NCI-H146 treated with DMSO at 0.1 percent for 48 hours (cell line): ENCODE results near the gene PNPLA2.

Source experiments
- DNase-seq: peaks from one replicate; lab custom pipeline; 2025; ENCODE audit not compliant: unreplicated experiment; lab: John Stamatoyannopoulos, UW

PNPLA2 gene, protein sequence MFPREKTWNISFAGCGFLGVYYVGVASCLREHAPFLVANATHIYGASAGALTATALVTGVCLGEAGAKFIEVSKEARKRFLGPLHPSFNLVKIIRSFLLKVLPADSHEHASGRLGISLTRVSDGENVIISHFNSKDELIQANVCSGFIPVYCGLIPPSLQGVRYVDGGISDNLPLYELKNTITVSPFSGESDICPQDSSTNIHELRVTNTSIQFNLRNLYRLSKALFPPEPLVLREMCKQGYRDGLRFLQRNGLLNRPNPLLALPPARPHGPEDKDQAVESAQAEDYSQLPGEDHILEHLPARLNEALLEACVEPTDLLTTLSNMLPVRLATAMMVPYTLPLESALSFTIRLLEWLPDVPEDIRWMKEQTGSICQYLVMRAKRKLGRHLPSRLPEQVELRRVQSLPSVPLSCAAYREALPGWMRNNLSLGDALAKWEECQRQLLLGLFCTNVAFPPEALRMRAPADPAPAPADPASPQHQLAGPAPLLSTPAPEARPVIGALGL

DNA sequence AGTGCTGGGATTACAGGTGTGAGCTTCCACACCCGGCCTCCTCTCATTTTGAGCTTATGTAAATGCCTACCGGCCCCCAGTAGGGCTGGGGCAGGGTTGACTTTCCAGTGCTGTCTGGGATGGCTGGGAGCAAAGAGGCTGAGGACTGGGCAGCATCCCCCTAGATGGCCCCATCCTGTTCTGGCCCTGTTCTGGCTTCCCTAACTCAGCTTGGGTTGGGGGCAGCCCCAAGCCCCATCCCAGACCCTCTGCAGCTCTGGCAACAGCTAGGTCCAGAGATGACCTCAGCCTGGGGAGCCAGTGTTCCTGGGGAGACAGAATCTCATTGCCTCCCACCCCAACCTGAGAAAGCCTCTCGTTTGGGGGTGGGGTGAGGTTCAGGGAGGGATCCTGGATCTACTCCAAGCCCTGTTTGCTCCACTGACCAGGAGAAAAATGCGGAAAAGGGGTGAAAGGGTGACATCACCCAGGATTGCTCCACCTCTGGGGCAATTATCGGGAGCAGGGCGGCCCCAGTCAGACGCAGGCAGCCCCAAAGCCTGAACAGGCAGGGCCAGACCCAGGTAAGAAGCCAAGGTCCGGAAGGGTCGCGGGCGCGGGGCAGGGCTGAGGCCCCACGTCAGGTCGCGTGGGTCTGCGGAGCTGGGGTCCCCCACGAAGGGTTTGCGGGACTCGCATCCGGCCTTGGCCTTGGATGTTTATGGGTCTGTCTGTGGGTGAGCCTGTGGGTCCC lies at the start of gene PNPLA2:
TSS of gene PNPLA2 (plus strand) at position 519 of the 733 bp plus-strand sequence. CDS start 805 bp downstream, outside the sequence.
- no peak for DNase-seq

DNA sequence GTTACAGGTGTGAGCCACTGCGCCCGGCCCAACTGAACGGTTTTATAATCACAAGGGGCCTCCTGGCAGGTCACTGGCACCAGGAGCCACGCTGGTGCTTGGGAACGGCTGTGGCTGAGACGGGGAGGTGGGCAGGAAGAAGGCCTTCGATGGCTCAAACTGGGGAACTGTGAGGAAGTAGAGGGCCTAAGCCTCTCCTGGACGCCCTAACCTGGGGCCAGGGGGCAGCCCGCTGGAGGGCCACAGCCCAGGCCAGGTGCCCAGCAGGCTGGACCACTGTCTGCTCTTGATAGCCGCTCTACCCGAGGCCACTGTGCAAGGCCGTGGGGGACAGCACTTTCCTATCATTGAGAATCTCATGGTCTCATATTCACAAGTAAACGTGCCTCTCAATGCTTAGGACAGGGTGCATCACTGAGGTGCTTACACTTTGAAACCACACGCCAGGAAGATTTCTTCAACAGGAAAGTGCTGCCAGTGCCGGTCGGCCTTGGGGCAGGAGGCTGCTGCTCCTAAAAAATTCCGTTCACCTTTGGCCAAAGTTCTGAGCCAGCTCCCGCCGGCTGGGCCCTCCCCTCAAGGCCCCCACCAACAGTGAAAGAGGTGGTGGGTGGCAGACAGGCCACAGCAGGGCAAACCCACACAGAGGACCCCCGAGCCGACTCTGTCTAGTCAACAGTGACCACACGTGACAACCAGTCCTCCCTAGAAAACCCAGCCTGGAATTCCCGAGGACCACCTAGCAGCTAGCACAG lies 48.6 kb upstream of the PNPLA2 start:
- no peak for DNase-seq

DNA sequence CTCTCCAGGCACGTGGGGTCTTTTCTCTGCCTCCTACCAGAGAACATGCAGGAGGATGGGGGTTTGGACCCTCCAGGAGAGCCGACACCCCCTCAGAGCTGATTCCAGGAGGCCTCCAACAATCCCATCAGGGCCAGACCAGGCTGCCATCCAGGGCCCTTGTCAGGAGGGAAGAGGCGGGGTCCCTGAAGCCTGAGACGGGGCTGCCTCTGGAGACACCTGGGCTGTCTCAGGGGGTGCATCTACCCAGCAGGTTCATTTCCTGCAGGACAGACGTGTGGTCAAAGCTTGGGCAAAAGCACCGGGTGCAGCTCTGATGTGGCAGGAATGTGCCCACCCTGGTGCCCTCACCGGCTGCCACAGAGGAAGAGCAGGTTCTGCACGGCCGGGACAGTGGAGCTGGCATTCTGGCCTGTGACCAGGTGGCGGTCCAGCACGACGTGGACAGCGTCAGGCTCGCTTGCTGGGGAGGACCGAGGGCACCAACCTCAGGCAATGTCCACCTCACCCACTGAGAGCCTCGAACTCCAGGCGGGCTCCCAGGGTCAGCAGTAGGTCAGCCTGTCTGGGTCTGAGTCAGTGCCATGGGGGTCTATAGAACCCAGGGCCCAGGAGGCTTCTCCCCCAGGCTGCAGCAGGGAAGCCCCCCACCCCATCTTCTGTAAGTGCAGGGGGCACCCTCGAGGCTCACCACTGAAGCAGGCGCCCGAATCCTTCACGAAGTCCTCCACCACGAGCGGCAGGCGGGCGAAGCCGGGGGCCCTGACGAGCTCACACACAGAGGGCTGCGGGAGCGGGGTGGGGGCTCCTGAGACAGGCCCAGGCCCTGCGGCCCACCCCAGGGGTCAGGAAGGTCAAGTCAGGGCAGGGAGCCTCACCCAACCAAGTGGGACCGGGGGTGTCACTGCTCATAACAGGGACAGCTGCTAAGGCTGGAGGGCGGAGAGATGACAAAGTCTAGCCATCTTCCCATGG lies 47.8 kb upstream of the PNPLA2 start:
- no peak for DNase-seq

DNA sequence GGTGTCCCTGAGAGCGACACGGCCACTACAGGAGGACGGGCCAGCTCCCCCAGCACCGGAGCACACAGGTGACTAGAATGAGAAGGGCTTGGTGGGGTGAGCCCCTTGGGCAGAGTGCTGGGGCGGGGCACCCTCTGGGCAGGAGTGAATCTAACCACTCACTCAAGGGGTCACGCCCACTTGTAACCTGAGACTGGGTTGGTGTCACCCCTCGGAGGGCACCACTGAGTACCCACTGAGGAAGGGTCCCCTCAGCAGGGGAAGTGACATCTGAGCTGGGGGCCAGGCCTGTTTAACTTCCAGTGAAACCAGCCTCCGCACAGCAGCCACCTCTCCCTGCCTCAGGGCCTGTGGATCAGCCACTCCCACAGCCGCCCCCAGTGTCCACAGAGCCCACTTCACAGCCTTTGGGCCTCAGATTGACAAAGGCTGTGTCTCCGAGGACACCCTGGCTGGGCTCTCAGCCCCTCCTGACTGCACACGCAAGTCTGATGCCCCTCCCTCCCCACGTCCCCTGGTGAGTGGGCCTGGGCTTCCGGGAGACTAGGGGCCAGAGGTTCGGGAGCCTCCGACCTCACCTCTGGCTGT lies 47.0 kb upstream of the PNPLA2 start:
- DNase-seq, result no peak

DNA sequence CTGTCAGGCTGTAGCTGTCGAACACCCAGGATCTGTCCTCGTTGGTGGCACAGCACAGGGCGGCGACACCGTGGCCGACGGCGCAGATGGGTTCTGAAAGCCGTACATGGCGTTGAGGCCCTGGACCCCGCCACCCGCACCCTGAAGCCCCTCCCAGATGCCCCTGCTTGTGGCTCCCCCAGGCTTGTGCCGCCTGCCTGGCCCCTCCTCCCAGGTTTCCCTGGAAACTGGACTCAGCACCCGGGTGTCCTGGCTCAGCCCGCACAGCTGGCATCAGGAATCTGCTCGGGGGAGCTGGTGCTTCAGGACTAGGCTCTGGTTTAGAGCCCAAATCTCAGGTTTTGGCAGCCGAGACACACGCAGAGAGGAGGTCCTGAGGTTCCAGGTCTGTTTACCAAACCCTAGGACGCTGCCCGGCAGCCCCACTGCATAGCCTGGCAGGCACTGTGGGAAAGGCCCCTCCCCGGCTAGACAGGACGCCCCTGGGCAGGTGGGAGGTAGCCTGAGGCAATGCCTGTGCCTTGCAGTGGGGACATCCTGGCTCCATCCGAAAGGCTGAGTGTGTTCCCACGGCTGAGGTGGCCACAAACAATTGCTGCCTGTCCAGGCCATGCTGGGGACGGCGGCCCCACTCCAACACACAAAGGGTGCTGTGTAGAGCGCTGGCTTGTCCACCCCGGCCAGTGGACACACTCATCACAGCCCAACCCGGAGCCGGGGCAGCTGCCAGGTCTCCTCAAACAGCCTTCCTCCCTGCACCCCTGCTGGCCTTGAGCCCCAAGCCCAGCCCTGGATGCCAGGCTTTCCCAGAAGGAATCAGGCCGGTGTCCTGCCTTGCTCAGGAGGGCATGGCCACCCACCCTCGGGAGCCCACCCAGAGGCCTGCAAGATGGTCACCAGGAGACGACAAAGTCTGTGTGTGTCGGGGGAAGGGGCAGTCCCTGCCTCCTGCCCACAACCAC lies 46.0 kb upstream of the PNPLA2 start:
- DNase-seq, result no peak

DNA sequence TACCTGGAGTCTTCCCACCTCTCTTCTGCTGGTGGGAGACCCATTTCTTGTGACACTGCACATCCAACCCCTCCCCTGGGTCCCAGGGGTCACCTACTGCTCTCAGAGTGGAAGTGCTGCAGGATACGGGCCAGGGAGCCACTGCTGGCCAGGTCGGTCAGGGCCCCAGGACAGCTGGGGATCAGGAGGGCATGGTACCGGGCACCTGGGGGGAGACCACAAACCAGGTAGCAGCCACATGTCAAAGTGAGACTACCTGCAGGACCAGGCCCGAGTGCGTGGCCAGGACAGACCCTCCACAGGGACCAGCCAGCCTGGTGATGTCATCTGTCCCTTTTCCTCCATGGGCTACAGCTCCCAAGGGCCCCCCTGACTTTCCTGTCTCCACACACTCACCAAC lies 45.3 kb upstream of the PNPLA2 start:
- DNase-seq, result no peak

DNA sequence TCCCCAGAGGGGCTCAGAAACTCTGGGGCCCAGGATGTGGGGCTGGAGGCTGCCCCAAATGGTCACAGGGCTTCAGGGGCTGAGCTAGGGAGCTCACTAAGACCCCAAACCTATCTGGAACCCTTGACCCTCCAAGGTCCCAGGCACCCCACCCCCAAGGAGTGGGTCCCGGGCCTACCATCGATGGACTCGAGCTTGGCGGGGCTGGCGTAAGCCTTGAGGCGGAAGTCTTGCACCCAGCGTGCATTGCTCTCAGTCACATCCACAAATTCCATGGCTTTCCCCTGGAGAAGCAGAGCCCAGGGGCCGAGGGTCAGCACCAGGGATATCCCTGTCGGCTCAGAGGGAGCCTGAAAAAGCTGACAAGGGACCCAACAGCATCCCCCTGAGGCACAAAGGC lies 44.9 kb upstream of the PNPLA2 start:
- no peak for DNase-seq

DNA sequence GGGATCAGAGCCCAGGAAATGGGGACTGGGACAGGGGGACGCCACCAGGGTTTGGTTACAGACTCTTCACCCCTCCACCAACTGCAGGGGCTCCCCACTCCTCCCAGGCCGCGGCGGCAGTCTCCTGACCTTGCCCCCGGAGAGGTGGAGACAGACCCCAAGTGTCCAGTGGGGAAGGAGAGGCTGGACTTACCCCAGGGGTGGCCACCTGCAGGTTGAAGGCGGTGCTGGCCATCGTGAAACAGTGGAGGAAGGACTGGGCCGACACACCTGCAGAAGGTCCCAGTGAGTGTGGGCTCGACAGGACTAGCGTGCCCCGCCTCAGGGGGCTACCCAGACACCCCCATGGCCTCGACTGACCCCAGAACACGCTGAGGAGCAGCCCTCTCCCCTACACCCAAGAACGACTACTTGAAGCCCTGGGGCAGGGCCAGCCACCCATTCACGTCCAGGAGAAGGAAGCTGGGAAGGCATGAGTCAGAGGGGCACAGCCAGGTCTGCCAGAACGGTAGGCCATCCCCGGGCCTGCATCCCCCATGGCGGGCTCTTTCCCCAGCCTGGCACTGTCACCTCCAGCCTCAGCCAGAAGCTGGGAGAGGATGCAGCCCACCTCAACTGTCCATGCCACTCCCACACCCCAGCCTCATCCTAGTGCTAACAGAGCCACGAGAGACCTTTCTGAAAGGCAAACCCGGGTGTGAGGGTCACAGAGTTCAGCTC lies 43.7 kb upstream of the PNPLA2 start:
- no peak for DNase-seq

DNA sequence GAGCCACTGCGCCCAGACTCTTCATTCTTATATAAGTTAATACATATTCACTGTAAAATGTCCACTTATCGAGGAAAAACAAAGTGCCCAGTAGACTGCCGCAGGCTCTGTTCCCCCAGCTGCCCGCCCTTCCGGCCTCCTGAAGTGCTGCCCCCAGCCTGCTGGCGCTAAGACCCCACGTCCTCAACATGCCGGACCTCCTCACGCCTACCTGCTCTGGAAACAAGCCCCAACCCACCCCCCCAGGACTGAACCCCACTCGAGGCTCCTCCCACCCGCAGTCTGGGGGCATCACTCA lies 42.5 kb upstream of the PNPLA2 start:
- DNase-seq, result no peak

DNA sequence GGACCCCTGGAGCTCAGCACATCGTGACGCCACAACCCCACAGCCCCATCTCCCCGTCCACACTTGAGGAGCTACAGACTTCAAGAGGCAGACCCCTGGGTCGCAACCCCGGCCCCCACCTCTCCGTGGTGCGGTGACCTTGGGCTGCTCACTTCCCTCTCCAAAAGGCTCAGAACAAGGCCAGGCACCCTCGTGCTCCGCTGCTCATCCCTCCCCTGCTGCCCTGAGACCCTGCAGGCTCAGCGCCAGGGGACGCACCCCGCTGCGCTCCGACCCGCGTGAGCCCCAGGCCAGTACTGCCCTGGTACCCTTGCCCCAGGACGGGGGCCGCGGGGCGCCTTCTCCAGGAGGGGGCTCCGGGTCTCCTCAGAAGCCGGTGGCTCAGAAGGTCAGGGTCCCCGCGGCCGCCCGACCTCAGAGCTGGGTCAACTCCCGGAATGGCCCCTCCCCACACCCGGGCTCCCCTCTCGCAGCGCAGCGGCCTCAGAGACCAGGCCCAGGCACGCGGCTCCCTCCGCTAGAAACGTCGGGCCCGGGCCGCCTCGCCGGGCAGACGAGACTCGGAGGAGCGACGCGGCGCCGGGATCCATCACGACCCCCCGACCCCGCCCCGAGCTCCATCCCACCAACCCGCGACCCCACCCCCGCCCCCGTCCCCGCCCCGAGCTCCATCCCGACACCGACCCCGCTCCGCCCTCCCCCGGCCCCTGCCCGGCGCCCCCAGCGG lies 42.0 kb upstream of the PNPLA2 start:
- peak; percentile 36 for DNase-seq

DNA sequence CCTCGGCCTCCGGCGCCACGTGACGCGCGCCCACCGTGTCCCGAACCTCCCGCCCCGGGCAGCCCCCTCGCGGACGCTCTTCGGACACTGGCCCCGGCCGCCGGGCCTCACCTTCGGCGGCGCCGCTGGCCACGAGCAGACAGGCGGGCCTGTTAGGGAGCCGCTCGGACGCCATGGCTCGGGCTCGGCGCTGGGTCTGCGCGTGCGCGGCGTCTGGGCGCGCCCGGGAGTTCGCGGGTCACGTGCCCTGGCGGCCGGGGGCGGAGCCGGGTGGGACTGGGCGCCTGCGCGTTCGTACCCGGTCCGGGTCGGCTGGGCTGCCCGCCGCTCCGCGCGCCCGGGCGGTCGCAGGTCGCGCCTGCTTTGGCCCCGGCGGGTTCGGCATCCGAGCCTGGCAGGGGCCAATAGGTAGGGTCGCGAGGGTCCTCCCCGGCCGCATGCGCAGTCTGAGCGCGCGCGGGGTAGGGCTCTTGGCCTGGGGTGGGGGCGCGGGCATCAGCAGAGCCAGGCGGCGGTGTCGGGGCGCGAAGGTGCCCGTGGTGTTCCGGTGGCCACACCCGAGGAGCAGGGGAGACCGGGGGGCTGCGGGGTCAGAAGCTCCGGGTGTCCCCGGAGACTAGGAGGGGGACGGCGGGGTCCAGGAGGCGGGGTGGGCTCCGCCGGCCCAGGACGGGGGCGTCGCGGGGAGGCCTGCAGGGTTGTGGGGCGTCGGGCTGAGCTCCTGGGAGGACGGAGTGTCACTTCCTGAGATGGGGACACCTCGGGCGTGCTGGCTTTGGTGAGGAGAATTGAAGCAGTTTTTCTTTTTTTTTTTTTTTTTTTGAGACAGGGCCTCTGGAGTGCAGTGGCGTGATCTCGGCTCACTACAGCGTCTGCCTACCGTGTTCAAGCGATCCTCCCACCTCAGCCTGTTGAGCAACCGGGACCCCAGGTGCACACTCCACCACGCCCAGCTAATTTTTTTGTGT lies 41.1 kb upstream of the PNPLA2 start, which contains the start of gene GATD1:
TSS of gene GATD1 (minus strand) at position 200 of the 968 bp plus-strand sequence. CDS start at position 175, 25 bp downstream.
- DNase-seq, result peak; percentile 78

DNA sequence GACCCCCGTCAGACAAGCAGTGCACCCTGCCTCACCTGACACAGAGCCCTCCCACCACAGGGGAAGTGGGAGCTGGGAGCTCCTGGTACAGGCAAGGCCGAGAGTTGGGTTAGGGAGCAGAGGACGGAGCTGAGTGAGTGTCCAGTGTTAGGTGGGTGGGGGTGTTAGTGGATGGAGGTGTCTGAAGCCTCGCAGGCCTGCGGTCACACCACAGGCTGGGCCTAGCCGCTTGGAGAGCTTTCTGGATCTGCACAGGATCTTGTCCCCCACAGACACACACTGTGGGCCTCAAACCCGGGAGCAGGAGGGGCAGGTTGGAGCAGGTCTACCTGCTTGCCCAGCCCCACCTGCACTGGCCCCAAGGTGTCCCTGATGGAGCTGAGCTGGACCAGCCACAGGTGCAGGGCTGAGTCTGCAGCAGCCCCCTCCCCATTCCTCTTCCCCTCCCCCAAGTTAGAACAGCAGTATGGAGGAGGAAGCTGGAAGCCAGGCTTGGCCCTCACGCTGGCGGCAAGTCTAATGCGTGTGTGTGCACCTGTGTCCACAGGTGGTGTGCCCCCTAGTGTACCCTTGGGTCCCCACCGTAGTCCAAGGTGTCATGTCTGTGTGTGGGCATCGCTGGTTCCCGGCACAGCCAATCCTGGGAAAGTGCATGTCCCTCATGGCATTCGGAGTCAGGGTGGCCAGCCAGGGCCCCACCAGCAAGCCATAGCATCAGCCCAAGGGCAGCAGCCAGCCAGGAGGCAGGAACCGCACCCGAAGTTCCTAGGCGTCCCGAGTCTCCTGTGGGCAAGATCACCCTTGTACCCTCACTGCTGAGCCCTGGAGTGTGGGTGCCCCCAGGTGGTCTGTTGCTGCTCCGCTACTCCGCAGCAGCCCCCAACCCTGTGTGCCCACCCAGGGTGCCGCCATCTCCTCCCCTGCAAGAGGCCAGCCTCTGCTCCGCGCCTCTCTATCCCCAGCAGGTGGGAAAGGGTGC lies 39.4 kb upstream of the PNPLA2 start:
- DNase-seq, result no peak

DNA sequence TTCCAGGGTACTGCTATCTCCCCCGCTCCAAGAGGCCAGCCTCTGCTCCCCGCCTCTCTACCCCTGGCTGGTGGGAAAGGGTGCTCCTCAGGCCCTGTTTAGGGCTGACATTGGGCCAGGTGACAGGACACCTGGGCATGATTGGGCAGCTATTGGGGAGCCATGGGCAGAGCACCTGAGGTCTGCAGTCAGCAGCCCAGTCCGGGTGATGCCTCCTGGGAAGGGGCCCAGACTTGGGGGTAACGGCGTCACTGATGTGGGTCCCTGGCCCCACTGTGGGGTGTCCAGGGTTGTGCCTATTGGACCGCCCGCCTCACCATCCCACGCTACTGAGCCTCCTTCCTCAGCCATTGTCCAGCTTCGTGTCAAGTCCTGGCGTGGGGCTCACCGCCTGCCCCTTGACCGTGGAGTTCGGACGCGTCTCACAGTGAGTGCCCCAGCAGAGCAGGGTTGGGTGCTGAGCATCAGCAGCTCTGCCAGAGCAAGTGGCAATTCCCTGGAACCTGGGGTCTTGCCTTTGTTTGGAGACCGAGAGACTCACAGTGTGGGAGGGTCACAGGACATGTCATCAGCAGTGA lies 38.7 kb upstream of the PNPLA2 start:
- DNase-seq, result no peak

DNA sequence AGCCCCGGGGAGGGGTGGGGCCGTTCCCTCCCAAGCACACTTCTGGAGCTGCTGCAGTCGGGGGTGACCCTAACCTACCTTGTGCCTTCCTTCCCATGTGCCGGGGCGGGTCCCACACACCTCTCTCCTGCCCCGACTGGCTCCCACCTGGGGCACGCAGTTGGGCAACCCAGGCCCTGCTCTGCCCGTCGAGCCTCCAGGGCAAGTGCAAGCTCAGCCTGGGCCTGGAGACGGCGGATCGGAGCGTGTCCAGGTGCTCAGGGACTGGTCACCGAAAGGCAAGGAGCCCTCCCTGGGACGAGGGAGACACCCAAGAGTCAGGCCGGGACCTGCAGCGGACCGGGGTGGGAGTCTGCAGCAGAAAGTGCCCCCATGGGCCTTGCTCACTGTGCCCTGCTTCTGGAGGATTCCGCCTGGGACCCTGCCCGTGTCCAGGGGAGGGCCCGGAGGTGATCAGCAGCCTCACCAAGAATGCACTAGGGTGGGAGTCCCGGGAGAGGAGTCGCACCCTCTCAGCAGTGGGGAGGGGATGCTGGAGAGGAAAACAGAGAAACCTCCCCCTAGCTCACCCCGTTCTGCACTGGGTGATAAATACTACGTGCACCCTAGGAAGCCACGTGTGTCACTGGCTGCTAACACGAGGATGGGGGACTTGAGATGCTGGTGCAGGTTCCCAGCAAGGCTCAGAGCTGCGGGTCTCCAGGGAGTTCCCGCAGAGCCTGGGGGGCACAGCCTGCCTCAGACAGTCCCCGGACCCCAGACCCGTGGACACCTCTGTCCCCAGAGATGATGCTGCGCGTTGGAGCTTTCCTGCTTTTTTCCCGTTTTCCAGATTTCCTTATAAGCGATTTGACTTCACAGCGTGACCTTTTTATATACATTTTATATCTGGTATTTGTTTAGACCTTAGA lies 36.2 kb upstream of the PNPLA2 start:
- no peak for DNase-seq
